Measurements from ENCODE around the gene OCSTAMP.

The OCSTAMP gene

GRCh38 chr20:46582648-46583047 is 32.2 kb upstream of the OCSTAMP start:
- Mint-ChIP-seq H3K4me3 (no peak overlapping the region), H3K36me3 (ENCODE audit: insufficient read depth) (no peaks in the 10 kb centered on the region), H3K27ac (ENCODE audit: low read depth) (no peak overlapping the region), H3K4me1 (no peaks in the 10 kb centered on the region), H3K27me3 (peaks cover 11% of the 10 kb centered on the region), H3K9me3 (no peaks in the 10 kb centered on the region)
- DNase-seq (ENCODE audit: low spot score in 2 of 2): no peak
- no peak for ATAC-seq (replicated peaks; ENCODE audit: extremely low read depth, poor library complexity, severe bottlenecking)

DNA sequence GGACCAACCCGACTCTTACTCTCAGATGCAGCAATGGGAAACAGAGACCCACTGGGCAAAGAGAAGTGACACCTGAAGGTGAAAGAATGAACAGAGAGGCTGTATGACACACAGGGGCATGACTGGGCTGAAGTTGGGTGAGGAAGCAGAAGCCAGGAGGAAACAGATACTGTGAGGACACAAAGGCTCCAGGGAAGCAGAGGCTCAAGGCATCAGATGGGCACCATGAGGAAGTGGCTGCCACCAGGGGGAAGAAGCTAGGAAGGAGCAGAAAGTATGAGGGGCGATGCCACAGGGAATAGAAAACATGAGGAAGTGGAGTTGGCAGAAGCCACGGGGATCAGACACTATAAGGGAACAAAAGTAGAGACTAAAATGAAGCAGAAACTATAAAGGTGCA is 30.9 kb upstream of the OCSTAMP start:
- Mint-ChIP-seq H3K9me3 (no peaks in the 10 kb centered on the region), H3K27me3 (peaks cover 11% of the 10 kb centered on the region), H3K27ac (ENCODE audit: low read depth) (no peak overlapping the region), H3K4me1 (no peaks in the 10 kb centered on the region), H3K4me3 (no peak overlapping the region), H3K36me3 (ENCODE audit: insufficient read depth) (no peaks in the 10 kb centered on the region)
- no peak for ATAC-seq (replicated peaks; ENCODE audit: extremely low read depth, poor library complexity, severe bottlenecking)
- DNase-seq (ENCODE audit: low spot score in 2 of 2): no peak

DNA sequence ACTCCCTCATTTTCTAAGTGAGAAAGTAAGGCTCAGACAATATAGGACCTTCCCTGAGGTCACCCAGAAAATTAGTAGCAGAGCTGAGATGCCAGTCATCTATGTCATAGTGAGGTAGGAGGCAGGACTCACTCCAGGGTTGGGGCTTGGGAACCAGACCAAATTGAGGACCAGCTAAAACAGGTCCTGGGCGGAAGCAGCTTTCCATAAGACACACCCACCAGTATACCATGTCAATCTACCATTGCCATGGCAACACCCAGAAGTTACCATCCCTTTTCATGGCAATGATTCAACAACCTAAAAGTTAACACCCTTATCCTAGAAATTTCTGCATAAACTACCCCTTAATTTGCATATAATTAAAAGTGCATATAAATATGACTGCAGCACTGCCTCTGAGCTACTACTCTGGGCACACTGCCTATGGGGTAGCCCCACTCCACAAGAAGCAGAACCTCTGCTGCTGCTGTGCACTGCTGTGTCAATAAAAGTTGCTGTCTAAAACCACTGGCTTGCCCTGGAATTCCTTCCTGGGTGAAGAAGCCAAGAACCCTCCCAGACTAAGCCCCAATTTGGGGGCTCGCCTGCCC is 30.3 kb upstream of the OCSTAMP start:
- ATAC-seq (replicated peaks; ENCODE audit: extremely low read depth, poor library complexity, severe bottlenecking): no peak
- no peaks in the 10 kb centered on the region for H3K4me1 Mint-ChIP-seq

GRCh38 chr20:46578745-46579144 is 28.3 kb upstream of the OCSTAMP start:
- H3K4me1 Mint-ChIP-seq: peaks cover 3% of the 10 kb centered on the region
- H3K9me3 Mint-ChIP-seq: no peaks in the 10 kb centered on the region
- ATAC-seq (replicated peaks; ENCODE audit: extremely low read depth, poor library complexity, severe bottlenecking) (no peak), DNase-seq (ENCODE audit: low spot score in 2 of 2) (no peak)
- H3K27ac Mint-ChIP-seq (ENCODE audit: low read depth): no peak overlapping the region
- no peak overlapping the region for H3K4me3 Mint-ChIP-seq
- no peaks in the 10 kb centered on the region for H3K36me3 Mint-ChIP-seq (ENCODE audit: insufficient read depth)
- H3K27me3 Mint-ChIP-seq: peaks cover 17% of the 10 kb centered on the region

More for the DNA sequence above, 30.3 kb upstream of the OCSTAMP start:
- Mint-ChIP-seq H3K36me3 (ENCODE audit: insufficient read depth) (no peaks in the 10 kb centered on the region), H3K9me3 (no peaks in the 10 kb centered on the region), H3K4me3 (no peak overlapping the region), H3K27ac (ENCODE audit: low read depth) (no peak overlapping the region), H3K27me3 (peaks cover 11% of the 10 kb centered on the region)
- no peak for DNase-seq (ENCODE audit: low spot score in 2 of 2)

DNA sequence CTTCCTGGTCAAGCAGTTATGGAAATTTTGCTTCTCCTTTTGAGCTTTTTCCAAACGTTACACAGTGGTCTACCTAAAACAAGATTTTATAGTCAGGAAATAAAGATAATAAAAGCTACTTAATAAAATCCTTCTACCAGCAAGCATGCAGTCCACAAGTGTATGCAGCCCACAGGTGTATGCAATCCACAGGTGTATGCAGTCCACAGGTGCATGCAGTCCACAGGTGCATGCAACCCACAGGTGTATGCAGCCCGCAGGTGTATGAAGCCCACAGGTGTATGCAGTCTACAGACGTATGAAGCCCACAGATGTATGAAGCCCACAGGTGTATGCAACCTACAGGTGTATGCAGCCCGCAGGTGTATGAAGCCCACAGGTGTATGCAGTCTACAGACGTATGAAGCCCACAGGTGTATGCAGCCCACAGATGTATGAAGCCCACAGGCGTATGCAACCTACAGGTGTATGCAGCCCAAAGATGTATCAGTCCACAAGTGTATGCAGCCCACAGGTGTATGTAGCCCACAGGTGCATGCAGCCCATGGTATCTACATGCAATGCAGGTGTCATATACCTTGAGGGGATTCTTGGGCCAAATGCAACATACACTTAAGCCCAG is 26.4 kb upstream of the OCSTAMP start:
- Mint-ChIP-seq H3K4me3 (no peak overlapping the region), H3K9me3 (no peaks in the 10 kb centered on the region), H3K4me1 (peaks cover 8% of the 10 kb centered on the region), H3K27me3 (peaks cover 16% of the 10 kb centered on the region), H3K36me3 (ENCODE audit: insufficient read depth) (no peaks in the 10 kb centered on the region), H3K27ac (ENCODE audit: low read depth) (no peak overlapping the region)
- DNase-seq (ENCODE audit: low spot score in 2 of 2) (no peak), ATAC-seq (replicated peaks; ENCODE audit: extremely low read depth, poor library complexity, severe bottlenecking) (no peak)

DNA sequence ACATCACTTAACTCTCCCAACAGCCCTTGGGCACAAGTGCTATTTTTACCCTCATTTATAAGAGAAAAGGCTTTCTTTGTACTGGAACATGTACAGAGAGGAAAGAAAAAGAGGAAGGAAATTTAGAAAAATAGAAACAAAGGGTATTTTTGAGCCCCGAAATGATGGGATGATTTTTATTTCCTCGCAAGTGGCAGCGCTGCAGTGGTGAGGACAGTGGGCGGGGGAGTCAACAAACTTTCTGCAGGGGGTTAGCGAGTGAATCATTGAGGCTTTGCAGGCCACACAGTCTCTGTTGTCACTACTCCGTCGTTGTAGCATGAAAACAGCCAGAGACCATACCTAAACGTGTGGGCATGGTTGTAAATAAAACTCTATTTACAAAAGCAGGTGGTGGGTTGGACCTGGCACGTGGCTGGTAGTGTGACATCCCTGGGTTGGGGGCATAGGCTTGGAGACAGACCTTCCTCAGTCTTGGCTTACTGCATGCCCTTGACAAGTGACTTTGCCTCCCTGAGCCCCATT is 25.5 kb upstream of the OCSTAMP start:
- ATAC-seq (replicated peaks; ENCODE audit: extremely low read depth, poor library complexity, severe bottlenecking): no peak
- peaks cover 8% of the 10 kb centered on the region for H3K4me1 Mint-ChIP-seq
- H3K36me3 Mint-ChIP-seq (ENCODE audit: insufficient read depth): no peaks in the 10 kb centered on the region
- no peak overlapping the region for H3K4me3 Mint-ChIP-seq
- no peaks in the 10 kb centered on the region for H3K9me3 Mint-ChIP-seq
- no peak for DNase-seq (ENCODE audit: low spot score in 2 of 2)
- peaks cover 12% of the 10 kb centered on the region for H3K27me3 Mint-ChIP-seq
- H3K27ac Mint-ChIP-seq (ENCODE audit: low read depth): no peak overlapping the region

DNA sequence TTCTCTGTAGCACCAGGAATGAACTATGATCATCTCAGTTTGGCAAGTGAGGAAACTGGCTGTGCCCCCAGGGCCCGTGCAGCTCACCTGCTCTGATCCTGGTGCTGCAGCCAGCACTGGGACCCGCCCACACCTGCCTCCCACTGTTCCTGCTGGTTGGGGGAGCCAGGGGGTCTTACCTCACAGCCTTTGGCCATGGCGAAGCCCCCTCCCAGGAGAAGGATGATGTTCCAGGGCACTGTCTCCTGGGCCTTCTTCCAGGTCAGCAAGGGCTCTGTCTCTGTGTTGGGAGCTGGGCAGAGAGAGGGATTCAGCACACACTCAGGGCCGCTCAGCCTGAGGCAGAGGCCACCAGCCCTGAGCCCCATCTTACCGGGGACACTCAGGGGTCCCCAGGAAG is 24.9 kb upstream of the OCSTAMP start:
- Mint-ChIP-seq H3K36me3 (ENCODE audit: insufficient read depth) (no peaks in the 10 kb centered on the region), H3K9me3 (no peaks in the 10 kb centered on the region), H3K27ac (ENCODE audit: low read depth) (no peak overlapping the region), H3K27me3 (peaks cover 13% of the 10 kb centered on the region), H3K4me3 (no peak overlapping the region), H3K4me1 (peaks cover 8% of the 10 kb centered on the region)
- DNase-seq (ENCODE audit: low spot score in 2 of 2) (no peak), ATAC-seq (replicated peaks; ENCODE audit: extremely low read depth, poor library complexity, severe bottlenecking) (no peak)

GRCh38 chr20:46573788-46574584 is 23.5 kb upstream of the OCSTAMP start:
- Mint-ChIP-seq H3K27me3 (peaks cover 13% of the 10 kb centered on the region), H3K9me3 (no peaks in the 10 kb centered on the region), H3K27ac (ENCODE audit: low read depth) (no peak overlapping the region), H3K4me1 (peaks cover 8% of the 10 kb centered on the region), H3K4me3 (no peak overlapping the region), H3K36me3 (ENCODE audit: insufficient read depth) (no peaks in the 10 kb centered on the region)
- DNase-seq (ENCODE audit: low spot score in 2 of 2) (no peak), ATAC-seq (replicated peaks; ENCODE audit: extremely low read depth, poor library complexity, severe bottlenecking) (no peak)

DNA sequence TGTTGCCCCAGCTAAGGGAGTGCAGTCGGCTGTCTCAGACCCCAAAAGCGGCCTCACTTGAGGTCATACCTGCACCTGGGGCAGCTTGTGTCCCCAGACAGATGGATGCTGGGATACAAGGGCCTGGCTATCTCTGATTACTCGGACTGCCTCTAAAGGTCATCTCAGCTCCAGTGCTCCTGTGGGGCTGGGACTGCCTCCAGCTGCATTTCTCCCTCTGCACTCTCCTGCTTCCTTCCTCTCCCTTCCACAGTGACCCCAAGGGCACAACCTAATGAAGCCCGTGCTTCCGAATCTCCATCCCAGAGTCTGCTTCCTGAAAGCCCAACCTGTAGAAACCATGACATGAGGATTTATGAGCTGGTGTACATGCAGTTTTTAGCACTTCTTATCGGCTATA is 22.8 kb upstream of the OCSTAMP start:
- Mint-ChIP-seq H3K4me3 (no peak overlapping the region), H3K36me3 (ENCODE audit: insufficient read depth) (no peaks in the 10 kb centered on the region), H3K27ac (ENCODE audit: low read depth) (no peak overlapping the region), H3K27me3 (peaks cover 13% of the 10 kb centered on the region), H3K4me1 (peaks cover 8% of the 10 kb centered on the region), H3K9me3 (no peaks in the 10 kb centered on the region)
- ATAC-seq (replicated peaks; ENCODE audit: extremely low read depth, poor library complexity, severe bottlenecking): no peak
- no peak for DNase-seq (ENCODE audit: low spot score in 2 of 2)

DNA sequence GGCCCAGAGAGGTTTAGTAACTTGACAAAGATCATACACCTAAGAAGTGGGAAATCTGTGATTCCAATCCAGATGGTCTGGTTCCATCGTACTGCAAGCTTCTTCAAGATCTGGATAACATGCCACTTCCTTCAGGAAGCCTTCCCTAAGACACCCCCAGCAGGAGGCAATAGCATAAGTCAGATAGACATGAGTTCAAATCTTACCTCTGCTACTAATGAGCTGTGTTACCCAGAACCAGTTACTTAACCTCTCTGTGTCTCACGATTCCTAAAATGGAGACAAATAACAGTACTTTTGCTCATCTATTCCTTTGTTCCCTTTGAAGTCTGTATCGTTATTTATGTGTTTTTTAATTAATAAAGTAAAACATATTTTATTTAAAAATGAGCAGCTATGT is 22.3 kb upstream of the OCSTAMP start:
- H3K9me3 Mint-ChIP-seq: no peaks in the 10 kb centered on the region
- no peak overlapping the region for H3K4me3 Mint-ChIP-seq
- H3K4me1 Mint-ChIP-seq: peaks cover 8% of the 10 kb centered on the region
- ATAC-seq (replicated peaks; ENCODE audit: extremely low read depth, poor library complexity, severe bottlenecking) (no peak), DNase-seq (ENCODE audit: low spot score in 2 of 2) (no peak)
- peaks cover 16% of the 10 kb centered on the region for H3K27me3 Mint-ChIP-seq
- H3K27ac Mint-ChIP-seq (ENCODE audit: low read depth): no peak overlapping the region
- H3K36me3 Mint-ChIP-seq (ENCODE audit: insufficient read depth): no peaks in the 10 kb centered on the region

GRCh38 chr20:46572153-46572552 is 21.7 kb upstream of the OCSTAMP start:
- Mint-ChIP-seq H3K27me3 (peaks cover 23% of the 10 kb centered on the region), H3K9me3 (no peaks in the 10 kb centered on the region), H3K4me1 (peaks cover 8% of the 10 kb centered on the region), H3K36me3 (ENCODE audit: insufficient read depth) (no peaks in the 10 kb centered on the region), H3K4me3 (no peak overlapping the region), H3K27ac (ENCODE audit: low read depth) (no peak overlapping the region)
- ATAC-seq (replicated peaks; ENCODE audit: extremely low read depth, poor library complexity, severe bottlenecking) (no peak), DNase-seq (ENCODE audit: low spot score in 2 of 2) (no peak)

DNA sequence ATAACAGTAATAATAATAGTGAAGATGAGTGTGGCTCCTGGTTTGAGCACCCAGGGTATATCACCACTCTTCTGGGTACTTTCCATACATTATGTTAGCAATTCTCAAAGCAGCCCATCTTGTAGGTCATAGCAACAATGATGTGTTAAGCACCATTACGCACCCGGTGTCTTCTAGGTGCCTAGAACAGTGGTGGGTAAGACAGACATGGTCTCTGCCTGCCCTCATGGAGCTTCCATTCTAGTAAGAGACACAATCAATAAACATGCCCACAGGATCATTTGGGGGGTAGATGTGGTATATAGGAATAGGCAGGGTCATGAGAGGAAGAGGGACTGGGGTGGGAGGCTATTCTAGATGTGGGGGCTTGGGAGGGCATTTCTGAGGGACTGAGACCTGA is 21.0 kb upstream of the OCSTAMP start:
- H3K27me3 Mint-ChIP-seq: peaks cover 25% of the 10 kb centered on the region
- DNase-seq (ENCODE audit: low spot score in 2 of 2): no peak
- no peak overlapping the region for H3K27ac Mint-ChIP-seq (ENCODE audit: low read depth)
- H3K4me1 Mint-ChIP-seq: peaks cover 8% of the 10 kb centered on the region
- ATAC-seq (replicated peaks; ENCODE audit: extremely low read depth, poor library complexity, severe bottlenecking): no peak
- no peaks in the 10 kb centered on the region for H3K36me3 Mint-ChIP-seq (ENCODE audit: insufficient read depth)
- no peaks in the 10 kb centered on the region for H3K9me3 Mint-ChIP-seq
- no peak overlapping the region for H3K4me3 Mint-ChIP-seq

DNA sequence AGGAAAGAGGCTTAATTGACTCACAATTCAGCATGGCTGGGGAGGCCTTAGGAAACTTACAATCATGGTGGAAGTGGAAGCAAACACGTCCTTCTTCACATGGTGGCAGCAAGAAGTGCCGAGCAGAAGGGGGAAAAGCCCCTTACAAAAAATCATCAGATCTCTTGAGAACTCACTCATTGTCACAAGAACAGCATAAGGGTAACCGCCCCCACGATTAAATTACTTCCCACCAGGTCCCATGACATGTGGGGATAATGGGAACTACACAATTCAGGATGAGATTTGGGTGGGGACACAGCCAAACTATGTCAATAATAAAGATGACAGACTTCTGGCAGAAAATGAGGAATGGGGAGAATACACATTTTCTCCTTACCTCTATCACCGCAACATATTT is 20.5 kb upstream of the OCSTAMP start:
- H3K27ac Mint-ChIP-seq (ENCODE audit: low read depth): no peak overlapping the region
- H3K9me3 Mint-ChIP-seq: no peaks in the 10 kb centered on the region
- H3K36me3 Mint-ChIP-seq (ENCODE audit: insufficient read depth): no peaks in the 10 kb centered on the region
- H3K4me3 Mint-ChIP-seq: no peak overlapping the region
- H3K4me1 Mint-ChIP-seq: peaks cover 8% of the 10 kb centered on the region
- DNase-seq (ENCODE audit: low spot score in 2 of 2): no peak
- H3K27me3 Mint-ChIP-seq: peaks cover 25% of the 10 kb centered on the region
- ATAC-seq (replicated peaks; ENCODE audit: extremely low read depth, poor library complexity, severe bottlenecking): no peak

Measured in central memory CD8-positive, alpha-beta T cell (primary cell).